ENCODE data around the gene SH2D3C. TPM values are rescaled to one million over a fixed set of nuclear protein-coding genes. Genes with fewer than 3 reads are reported as not detected.

Gene SH2D3C
- total RNA-seq, 2 donors from 2014 or later: 11.5 to 16.5 TPM

DNA sequence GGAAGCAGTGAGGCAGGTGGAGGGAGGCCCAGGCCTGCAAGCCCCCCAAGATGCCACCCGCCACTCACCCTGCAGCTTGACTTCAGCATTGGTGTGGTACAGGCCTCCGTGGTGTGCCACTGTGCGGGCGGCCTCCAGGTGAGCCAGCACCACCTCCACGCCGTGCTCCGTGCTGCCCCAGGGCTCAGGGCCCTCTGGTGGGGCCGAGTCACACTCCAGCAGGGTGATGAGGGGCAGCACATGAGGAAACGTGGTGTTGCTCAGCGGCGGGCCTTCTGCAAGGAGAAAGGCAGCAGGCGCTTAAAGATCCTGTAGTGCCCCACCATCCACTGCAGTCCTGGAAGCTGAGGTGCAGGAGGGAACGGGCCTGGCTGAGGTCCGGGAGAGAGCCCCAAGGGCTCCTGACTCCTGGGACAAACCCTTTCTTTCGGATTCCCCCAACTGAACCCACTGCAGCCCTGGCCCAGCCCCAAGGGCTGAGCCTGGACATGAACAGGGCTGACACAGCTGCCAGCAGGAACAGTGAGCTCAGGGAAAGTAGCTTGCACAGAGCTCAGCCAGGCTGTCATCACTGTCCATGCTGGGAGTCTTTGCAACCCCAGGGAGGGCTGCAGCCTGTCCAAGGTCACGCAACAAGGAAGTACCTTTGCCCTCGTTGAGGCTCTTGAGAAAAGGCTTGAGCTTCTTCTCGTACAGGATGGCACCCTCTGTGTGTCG lies 38.7 kb downstream of the SH2D3C start:
- no peak for DNase-seq (ENCODE audit: low spot score)
- no peak overlapping the region for H3K4me3 ChIP-seq
- H3K4me1 ChIP-seq: peaks cover 0 to 14% of the 10 kb centered on the region in 2 donors
- H3K27me3 ChIP-seq: no peaks in the 10 kb centered on the region
- H3K27ac ChIP-seq: peak overlapping the region; percentile 60 to 81
- no peak for TF ChIP-seq CTCF (IDR thresholded peaks at IDR 0.05)
- no peaks in the 10 kb centered on the region for H3K9me3 ChIP-seq
- no peaks in the 10 kb centered on the region for H3K36me3 ChIP-seq

GRCh38 chr9:127738666-127739065 lies 39.8 kb downstream of the SH2D3C start:
- H3K4me1 ChIP-seq: peaks cover 0 to 23% of the 10 kb centered on the region in 2 donors
- no peak overlapping the region for H3K27ac ChIP-seq

GRCh38 chr9:127735530-127736185 lies 42.8 kb downstream of the SH2D3C start:
- Histone ChIP-seq H3K27me3 (no peaks in the 10 kb centered on the region), H3K9me3 (no peaks in the 10 kb centered on the region), H3K27ac (peak overlapping the region; percentile 95 to 97), H3K36me3 (peaks cover 12% of the 10 kb centered on the region), H3K4me1 (peaks cover 0 to 23% of the 10 kb centered on the region in 2 donors), H3K4me3 (peak overlapping the region in 1 of 2 donors; percentile 87)
- no peak for DNase-seq (ENCODE audit: low spot score)
- no peak for TF ChIP-seq CTCF (IDR thresholded peaks at IDR 0.05)

More at GRCh38 chr9:127738666-127739065, 39.8 kb downstream of the SH2D3C start:
- Histone ChIP-seq H3K27me3 (no peaks in the 10 kb centered on the region), H3K36me3 (no peaks in the 10 kb centered on the region), H3K9me3 (no peaks in the 10 kb centered on the region), H3K4me3 (no peak overlapping the region)
- DNase-seq (ENCODE audit: low spot score): no peak
- no peak for TF ChIP-seq CTCF (IDR thresholded peaks at IDR 0.05)

DNA sequence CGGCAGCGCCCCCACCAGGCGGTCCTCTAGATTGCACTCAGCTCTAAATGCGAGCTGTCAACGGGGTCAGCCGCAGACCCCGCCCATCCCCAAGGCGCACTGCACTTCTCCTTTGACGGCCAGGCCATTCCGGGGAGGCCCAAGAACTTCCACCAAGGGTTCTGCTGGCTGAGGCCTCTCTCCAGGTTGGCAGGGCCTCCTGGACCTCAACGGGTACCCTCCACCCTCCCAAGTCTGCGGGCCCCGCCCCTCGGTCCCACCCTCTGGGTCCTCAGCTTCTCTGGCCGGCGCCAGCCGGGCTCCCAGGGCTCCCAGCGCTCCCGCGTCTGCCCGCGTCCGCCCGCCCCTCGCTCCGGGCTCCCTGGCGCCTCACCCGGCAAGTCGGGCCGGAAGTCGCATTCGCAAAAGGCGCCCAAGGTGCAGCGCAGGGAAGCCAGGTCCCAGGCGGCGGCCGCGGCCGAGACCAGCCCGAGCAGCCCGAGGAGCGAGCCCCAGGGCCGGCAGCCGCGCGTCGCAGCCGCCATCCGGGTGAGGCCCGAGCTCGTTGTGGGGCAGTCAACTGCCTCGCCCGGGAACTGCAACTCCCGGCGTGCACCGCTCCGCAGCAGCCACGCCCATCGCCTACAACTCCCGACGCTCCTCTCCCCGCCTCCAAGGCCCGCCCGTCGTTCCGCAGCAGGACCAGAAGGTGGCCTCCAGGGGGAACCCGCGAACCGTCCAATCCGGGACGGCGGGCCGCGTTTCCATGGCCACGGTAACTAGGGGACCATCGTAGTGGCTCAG lies 43.5 kb downstream of the SH2D3C start, which contains the start of gene TOR2A:
TOR2A (minus strand) TSS at position 548 of the 783 bp plus-strand sequence; CDS start at position 524, 24 bp downstream.
- H3K36me3 ChIP-seq: peaks cover 12% of the 10 kb centered on the region
- no peaks in the 10 kb centered on the region for H3K9me3 ChIP-seq
- H3K4me3 ChIP-seq: peak within 1 kb of the TSS; percentile 64 to 87
- peak; percentile 98 for DNase-seq (ENCODE audit: low spot score)
- H3K4me1 ChIP-seq: peaks cover 0 to 17% of the 10 kb centered on the region in 2 donors
- H3K27ac ChIP-seq: peak within 1 kb of the TSS; percentile 95 to 97
- no peaks in the 10 kb centered on the region for H3K27me3 ChIP-seq
- TF ChIP-seq CTCF (IDR thresholded peaks at IDR 0.05): peak; percentile 82 to 91

DNA sequence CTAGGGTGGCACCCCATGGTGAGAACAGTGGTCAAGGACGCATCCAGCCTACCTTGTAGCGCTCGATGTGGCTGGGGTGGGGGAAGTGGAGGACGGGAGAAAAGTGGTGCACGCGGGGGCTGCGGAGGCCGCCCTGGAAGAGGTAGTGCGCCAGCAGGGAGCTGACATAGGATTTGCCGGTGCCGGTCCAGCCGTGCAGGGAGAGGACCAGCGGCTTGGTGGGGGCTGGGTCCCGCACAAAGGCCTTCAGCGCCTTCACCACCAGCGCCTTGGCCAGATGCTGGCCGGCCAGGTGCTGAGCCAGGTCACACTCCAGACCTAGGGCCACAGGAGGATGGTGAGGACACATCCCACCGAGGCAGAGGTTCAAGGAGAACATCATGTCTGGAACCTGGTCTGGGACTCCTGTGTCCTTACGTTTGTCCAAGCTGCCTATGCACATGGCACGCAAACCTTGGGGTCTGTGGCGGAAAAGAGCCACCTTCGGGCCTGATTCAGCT lies 44.2 kb downstream of the SH2D3C start:
- Histone ChIP-seq H3K27me3 (no peaks in the 10 kb centered on the region), H3K36me3 (peaks cover 12% of the 10 kb centered on the region), H3K9me3 (no peaks in the 10 kb centered on the region), H3K4me3 (peak overlapping the region; percentile 64 to 87), H3K4me1 (peaks cover 0 to 15% of the 10 kb centered on the region in 2 donors), H3K27ac (peak overlapping the region; percentile 95 to 97)
- TF ChIP-seq CTCF (IDR thresholded peaks at IDR 0.05): no peak
- DNase-seq (ENCODE audit: low spot score): no peak
